ENCODE results near the gene CD93.

GRCh38 chr20:23088866-23089265 is 2.7 kb upstream of the CD93 start:
- TF ChIP-seq CTCF (IDR thresholded peaks at IDR 0.05) (no peak), POLR2A (IDR thresholded peaks at IDR 0.05) (no peak), POLR2AphosphoS5 (IDR thresholded peaks at IDR 0.05) (no peak)
